ENCODE measurements around the gene CRYM. TPM values are rescaled to one million over a fixed set of nuclear protein-coding genes. Genes with fewer than 3 reads are reported as not detected.
"Not testable (repeated sequence)": the region's sequence is repeated elsewhere in the genome, so short reads cannot be mapped to it uniquely, and the experiment has no call there.

The CRYM gene
- total RNA-seq, 3 donors from 2014 or later (not counting 1 experiment from before 2014, with no cell fraction given): not detected

DNA sequence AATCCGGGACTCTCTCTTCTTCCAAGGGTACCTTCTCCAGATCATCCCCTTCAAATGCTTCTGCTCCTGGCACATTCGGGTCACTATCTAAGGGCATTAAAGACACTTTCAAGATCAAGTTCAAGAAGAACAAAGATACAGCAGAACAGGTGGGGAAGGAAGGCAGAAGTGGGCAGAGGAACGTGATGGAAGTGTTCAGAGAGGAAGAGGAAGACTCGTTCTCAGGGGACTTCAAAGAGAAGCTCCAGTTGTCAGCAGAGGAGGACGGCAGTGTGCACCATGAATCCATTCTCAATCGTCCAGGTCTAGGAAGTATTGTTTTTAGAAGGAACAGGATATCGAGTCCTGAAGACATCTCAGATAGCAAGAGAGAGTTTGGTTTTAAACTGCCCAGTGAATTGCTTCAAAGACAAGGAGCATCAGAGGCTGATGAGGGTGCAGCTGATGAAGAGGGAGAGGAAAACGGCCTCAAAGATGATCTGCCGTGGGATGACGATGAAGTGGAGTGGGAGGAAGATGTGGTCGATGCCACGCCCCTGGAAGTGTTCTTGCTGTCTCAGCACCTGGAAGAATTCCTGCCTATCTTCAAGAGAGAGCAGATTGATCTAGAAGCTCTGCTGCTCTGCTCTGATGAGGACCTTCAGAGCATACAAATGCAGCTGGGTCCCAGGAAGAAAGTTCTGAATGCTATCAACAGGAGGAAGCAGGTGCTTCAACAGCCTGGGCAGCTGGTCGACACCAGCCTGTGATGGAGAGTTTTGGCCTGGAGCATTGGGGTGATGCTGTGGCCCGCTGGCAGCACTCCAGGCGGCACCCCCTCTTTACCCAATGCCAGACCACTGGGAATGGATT, 27.8 kb downstream of the CRYM start:
- no peak overlapping the region for H3K27ac Mint-ChIP-seq
- Histone ChIP-seq H3K27ac (ENCODE audit: low read length) (no peak overlapping the region), H3K4me3 (ENCODE audit: low read length) (no peak overlapping the region), H3K9me3 (ENCODE audit: control insufficient read depth, insufficient read depth, low read length) (no peaks in the 10 kb centered on the region), H3K4me1 (ENCODE audit: control insufficient read depth, insufficient read depth, low read length) (no peaks in the 10 kb centered on the region), H3K27me3 (ENCODE audit: control insufficient read depth, insufficient read depth, low read length) (no peaks in the 10 kb centered on the region), H3K36me3 (ENCODE audit: control insufficient read depth, insufficient read depth, low read length) (no peaks in the 10 kb centered on the region)
- no peaks in the 10 kb centered on the region for H3K36me3 Mint-ChIP-seq
- H3K9me3 Mint-ChIP-seq: no peaks in the 10 kb centered on the region
- 63% methylated on average over 15 of the region's 15 CpGs for WGBS (ENCODE audit: insufficient coverage)
- H3K4me1 Mint-ChIP-seq: peaks cover 0 to 5% of the 10 kb centered on the region in 2 donors
- H3K27me3 Mint-ChIP-seq (ENCODE audit: low read depth in 2 of 2): peaks cover 14 to 19% of the 10 kb centered on the region in 2 donors
- intact Hi-C loops (cut with micrococcal nuclease): no loop called here
- TF ChIP-seq, protein P1, sequence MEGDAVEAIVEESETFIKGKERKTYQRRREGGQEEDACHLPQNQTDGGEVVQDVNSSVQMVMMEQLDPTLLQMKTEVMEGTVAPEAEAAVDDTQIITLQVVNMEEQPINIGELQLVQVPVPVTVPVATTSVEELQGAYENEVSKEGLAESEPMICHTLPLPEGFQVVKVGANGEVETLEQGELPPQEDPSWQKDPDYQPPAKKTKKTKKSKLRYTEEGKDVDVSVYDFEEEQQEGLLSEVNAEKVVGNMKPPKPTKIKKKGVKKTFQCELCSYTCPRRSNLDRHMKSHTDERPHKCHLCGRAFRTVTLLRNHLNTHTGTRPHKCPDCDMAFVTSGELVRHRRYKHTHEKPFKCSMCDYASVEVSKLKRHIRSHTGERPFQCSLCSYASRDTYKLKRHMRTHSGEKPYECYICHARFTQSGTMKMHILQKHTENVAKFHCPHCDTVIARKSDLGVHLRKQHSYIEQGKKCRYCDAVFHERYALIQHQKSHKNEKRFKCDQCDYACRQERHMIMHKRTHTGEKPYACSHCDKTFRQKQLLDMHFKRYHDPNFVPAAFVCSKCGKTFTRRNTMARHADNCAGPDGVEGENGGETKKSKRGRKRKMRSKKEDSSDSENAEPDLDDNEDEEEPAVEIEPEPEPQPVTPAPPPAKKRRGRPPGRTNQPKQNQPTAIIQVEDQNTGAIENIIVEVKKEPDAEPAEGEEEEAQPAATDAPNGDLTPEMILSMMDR (IDR thresholded peaks at IDR 0.05): no peak
- ATAC-seq (no peak), DNase-seq (no peak)
- no peak overlapping the region for H3K4me3 Mint-ChIP-seq

DNA sequence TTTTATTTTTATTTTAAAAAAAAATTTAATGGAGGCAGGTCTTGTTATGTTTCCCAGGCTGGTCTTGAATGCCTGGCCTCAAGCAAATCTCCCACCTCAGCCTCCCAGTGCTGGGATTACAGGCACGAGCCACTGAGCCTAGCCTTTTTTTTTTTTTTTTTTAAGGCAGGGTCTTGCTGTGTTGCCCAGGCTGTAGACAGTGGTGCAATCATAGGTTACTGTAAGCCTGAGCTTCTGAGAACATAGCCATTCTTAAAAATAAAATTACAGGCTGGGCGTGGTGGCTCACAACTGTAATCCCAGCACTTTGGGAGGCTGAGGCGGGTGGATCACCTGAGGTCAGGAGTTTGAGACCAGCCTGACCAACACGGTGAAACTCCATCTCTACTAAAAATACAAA, 29.9 kb downstream of the CRYM start:
- H3K36me3 Mint-ChIP-seq; H3K27me3 ChIP-seq (ENCODE audit: control insufficient read depth, insufficient read depth, low read length); intact Hi-C loops (cut with micrococcal nuclease); H3K9me3 Mint-ChIP-seq; DNase-seq; H3K4me3 ChIP-seq (ENCODE audit: low read length); H3K27ac Mint-ChIP-seq; ATAC-seq; H3K27ac ChIP-seq (ENCODE audit: low read length); H3K36me3 ChIP-seq (ENCODE audit: control insufficient read depth, insufficient read depth, low read length); H3K4me3 Mint-ChIP-seq; H3K4me1 ChIP-seq (ENCODE audit: control insufficient read depth, insufficient read depth, low read length); H3K9me3 ChIP-seq (ENCODE audit: control insufficient read depth, insufficient read depth, low read length); H3K4me1 Mint-ChIP-seq: not testable (repeated sequence)
- H3K27me3 Mint-ChIP-seq (ENCODE audit: low read depth in 2 of 2): peaks cover 14 to 17% of the 10 kb centered on the region in 2 donors
- 92% methylated on average over 3 of the region's 4 CpGs for WGBS (ENCODE audit: insufficient coverage)

DNA sequence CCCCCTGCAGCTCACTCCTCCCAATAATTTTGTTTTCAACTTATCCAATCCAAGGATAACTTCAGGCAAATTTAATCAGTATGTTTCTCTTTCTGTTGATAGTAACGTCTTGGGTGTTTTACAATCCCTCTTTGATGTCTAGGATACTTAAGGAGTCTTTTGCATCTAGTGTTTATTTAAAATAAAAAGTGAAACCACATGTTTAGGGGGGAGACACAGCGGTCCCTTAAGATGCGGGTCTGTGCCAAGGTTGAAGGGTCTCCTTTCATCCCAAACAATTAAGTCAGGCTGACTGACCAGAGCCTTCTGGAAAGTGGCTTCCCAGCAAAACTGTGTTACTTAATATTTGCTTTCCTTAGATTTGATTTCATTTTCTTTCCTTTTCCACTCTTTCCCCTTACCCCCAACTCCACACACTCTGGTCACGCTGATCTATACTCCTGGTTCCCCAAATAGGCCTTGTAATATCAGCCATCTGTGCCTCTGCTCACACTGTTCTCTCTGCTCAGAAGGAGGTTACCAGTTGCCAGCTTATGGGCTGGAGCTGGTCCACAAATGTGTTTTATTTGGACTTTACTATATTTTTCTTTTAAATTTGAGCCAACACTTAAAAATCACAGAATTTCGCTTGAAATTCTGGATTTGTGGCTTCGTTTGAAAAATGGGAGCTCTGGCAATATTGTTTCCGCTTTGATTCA, 33.4 kb downstream of the CRYM start:
- DNase-seq (no peak), ATAC-seq (no peak)
- intact Hi-C loops (cut with micrococcal nuclease): no loop called here
- 83% methylated on average over 7 of the region's 7 CpGs for WGBS (ENCODE audit: insufficient coverage)
- Histone ChIP-seq H3K4me3 (ENCODE audit: low read length) (no peak overlapping the region), H3K36me3 (ENCODE audit: control insufficient read depth, insufficient read depth, low read length) (no peaks in the 10 kb centered on the region), H3K27ac (ENCODE audit: low read length) (no peak overlapping the region), H3K9me3 (ENCODE audit: control insufficient read depth, insufficient read depth, low read length) (no peaks in the 10 kb centered on the region), H3K27me3 (ENCODE audit: control insufficient read depth, insufficient read depth, low read length) (no peaks in the 10 kb centered on the region), H3K4me1 (ENCODE audit: control insufficient read depth, insufficient read depth, low read length) (no peaks in the 10 kb centered on the region)
- Mint-ChIP-seq H3K36me3 (no peaks in the 10 kb centered on the region), H3K4me3 (no peak overlapping the region), H3K9me3 (no peaks in the 10 kb centered on the region), H3K27ac (no peak overlapping the region), H3K4me1 (no peaks in the 10 kb centered on the region), H3K27me3 (ENCODE audit: low read depth in 2 of 2) (peaks cover 12 to 20% of the 10 kb centered on the region in 2 donors)
- TF ChIP-seq, protein P1 (IDR thresholded peaks at IDR 0.05): no peak

DNA sequence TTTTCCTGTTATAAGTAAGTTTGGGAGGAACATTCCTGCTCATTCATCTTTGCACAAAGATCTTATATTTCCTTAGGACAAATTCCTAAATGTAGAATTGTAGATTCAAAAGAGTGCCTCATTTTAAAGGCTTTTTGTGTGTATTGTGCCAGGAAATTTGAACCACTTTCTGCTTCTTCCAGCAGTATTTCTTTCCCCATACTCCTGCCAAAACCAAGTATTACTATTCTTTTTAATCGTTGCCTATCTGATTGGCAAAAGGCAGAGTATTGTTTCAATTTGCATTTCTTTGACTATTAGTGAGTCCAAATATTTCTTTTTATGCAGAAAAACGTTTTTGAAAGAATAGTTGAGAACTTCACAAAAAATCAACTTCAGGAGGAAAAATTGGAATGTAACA, 35.3 kb downstream of the CRYM start:
- H3K4me3 ChIP-seq (ENCODE audit: low read length): no peak overlapping the region
- TF ChIP-seq, protein P1 (IDR thresholded peaks at IDR 0.05): no peak
- H3K27me3 Mint-ChIP-seq (ENCODE audit: low read depth in 2 of 2): peaks cover 11 to 16% of the 10 kb centered on the region in 2 donors
- H3K9me3 ChIP-seq (ENCODE audit: control insufficient read depth, insufficient read depth, low read length): no peaks in the 10 kb centered on the region
- no peak for ATAC-seq
- H3K36me3 ChIP-seq (ENCODE audit: control insufficient read depth, insufficient read depth, low read length): no peaks in the 10 kb centered on the region
- H3K27ac Mint-ChIP-seq: no peak overlapping the region
- no peaks in the 10 kb centered on the region for H3K27me3 ChIP-seq (ENCODE audit: control insufficient read depth, insufficient read depth, low read length)
- H3K9me3 Mint-ChIP-seq: no peaks in the 10 kb centered on the region
- no peaks in the 10 kb centered on the region for H3K4me1 Mint-ChIP-seq
- no peak for DNase-seq
- no peak overlapping the region for H3K27ac ChIP-seq (ENCODE audit: low read length)
- H3K4me1 ChIP-seq (ENCODE audit: control insufficient read depth, insufficient read depth, low read length): no peaks in the 10 kb centered on the region
- H3K4me3 Mint-ChIP-seq: no peak overlapping the region
- intact Hi-C loops (cut with micrococcal nuclease): no loop called here
- H3K36me3 Mint-ChIP-seq: no peaks in the 10 kb centered on the region
- 60% methylated on average over 1 of the region's 2 CpGs for WGBS (ENCODE audit: insufficient coverage)

Data from natural killer cell (primary cell).